Activated B cell treated with CpG ODN at 0.5 μM for 24 hours (primary cell): ENCODE results near the gene RNF144A. TPM values are rescaled to one million over a fixed set of nuclear protein-coding genes. Genes with fewer than 3 reads are reported as not detected.

ENCODE experiments used
- ATAC-seq: fragments of 200-7000 bp; cut with Tn5 transposase; one replicate; pipeline ENCODE4 v1.10.0; 2021; ENCODE audit warnings: low read depth, mild to moderate bottlenecking, moderate library complexity
- CTCF ChIA-PET: fragments of 350-600 bp; sonication (Branson Sonifier 250); formaldehyde crosslinking; loops from one replicate; lab custom pipeline; 2021; ENCODE audit warnings: antibody characterized with exemption; lab: Charles Lee
- POLR2A ChIA-PET: fragments of 350-600 bp; sonication (Branson Sonifier 250); formaldehyde crosslinking; loops from one replicate; lab custom pipeline; 2021; ENCODE audit warnings: antibody characterized with exemption; lab: Charles Lee
- DNase-seq: peaks from one replicate; pipeline ENCODE4 v3.0.0; 2022
- H3K27ac Mint-ChIP-seq: one replicate; pipeline ENCODE4 v1.8.0; 2020; ENCODE audit warnings: mixed read lengths
- H3K27me3 Mint-ChIP-seq: one replicate; pipeline ENCODE4 v1.8.0; 2021; ENCODE audit warnings: mixed read lengths
- H3K36me3 Mint-ChIP-seq: one replicate; pipeline ENCODE4 v1.8.0; 2021; ENCODE audit warnings: low read depth, mixed read lengths
- H3K4me1 Mint-ChIP-seq: one replicate; pipeline ENCODE4 v1.8.0; 2021; ENCODE audit warnings: mixed read lengths
- H3K4me3 Mint-ChIP-seq: one replicate; pipeline ENCODE4 v1.8.0; 2020; ENCODE audit warnings: mild to moderate bottlenecking, mixed read lengths
- H3K9me3 Mint-ChIP-seq: one replicate; pipeline ENCODE4 v1.8.0; 2020; ENCODE audit warnings: mixed read lengths
- intact Hi-C: fragments of 100-400 bp; cut with micrococcal nuclease; formaldehyde crosslinking; loops from one replicate; pipeline ENCODE4 v1.15.1; 2024
- total RNA-seq: library from RNA; stranded (reverse); gene quantifications from 2 replicates; pipeline ENCODE4 v1.2.3, GENCODE V29; 2022
- TF ChIP-seq, protein P1 (sequence below): fragments of 200-600 bp; IDR thresholded peaks from one replicate; pipeline ENCODE4 v1.8.0; 2022; ENCODE audit warnings: antibody characterized with exemption, mild to moderate bottlenecking

Gene RNF144A
- total RNA-seq, 1 donor from 2014 or later, result 0.89 TPM

DNA sequence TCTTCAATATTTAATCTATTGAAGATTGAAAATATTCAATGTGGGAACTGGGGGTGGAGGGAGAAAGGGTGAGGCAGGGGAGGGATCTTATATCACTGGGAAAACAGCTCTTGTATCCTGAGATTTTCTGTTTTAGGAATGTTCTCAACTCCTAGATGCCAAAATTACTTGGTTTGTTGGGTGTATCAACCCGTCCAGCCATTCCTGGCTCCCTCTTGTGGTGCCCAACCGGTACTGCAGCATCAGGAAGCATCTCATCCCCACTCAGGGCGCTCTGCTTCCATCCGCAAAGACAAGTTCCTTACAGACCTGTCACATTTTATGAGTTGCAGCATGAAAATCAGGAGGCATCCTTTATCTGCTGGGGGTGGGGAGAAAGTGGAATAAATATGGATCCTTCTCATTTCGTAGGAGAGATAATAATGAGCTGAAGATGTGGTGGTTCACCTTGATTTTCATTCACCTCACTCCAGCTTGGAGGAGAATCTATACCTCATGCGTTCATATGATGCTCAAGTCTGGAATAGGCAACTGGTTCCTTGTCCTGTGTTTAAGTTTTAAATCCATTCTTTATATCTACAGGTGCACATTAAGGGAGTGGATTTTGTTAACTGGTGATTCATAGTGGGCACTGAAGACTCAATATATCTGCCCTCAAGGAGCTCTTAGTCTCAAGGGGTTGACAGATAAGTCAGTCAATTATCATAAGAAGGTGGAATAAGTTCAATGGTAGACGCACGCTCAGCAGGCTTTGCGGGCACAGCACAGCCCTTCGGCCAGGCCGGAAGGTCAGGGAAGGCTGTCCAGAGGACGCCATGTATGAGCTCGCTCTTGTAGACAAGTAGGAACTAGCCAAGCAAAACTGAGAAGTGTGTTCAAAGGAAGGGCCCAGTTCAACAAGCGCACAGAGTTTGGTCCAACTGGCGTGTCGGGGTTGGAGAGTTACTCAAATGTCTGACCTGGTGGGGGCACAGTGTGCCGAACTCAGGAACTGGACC lies 127.3 kb downstream of the RNF144A start:
- H3K9me3 Mint-ChIP-seq, result peaks cover under 1% of the 10 kb centered on the region
- H3K27me3 Mint-ChIP-seq, result peaks cover 34% of the 10 kb centered on the region
- no peak overlapping the region for H3K4me3 Mint-ChIP-seq
- ChIA-PET CTCF (interaction anchor here (0.9 to 3.9 kb wide), 13 partner anchors 7 to 148 kb away, joined by 3 to 36 read pairs (median 4); partner anchors contain the start of gene RNF144A), POLR2A (no interaction called here)
- peak; percentile 32 for DNase-seq
- H3K4me1 Mint-ChIP-seq, result peaks cover 3% of the 10 kb centered on the region
- H3K27ac Mint-ChIP-seq, result no peak overlapping the region
- no peaks in the 10 kb centered on the region for H3K36me3 Mint-ChIP-seq
- TF ChIP-seq, protein P1, sequence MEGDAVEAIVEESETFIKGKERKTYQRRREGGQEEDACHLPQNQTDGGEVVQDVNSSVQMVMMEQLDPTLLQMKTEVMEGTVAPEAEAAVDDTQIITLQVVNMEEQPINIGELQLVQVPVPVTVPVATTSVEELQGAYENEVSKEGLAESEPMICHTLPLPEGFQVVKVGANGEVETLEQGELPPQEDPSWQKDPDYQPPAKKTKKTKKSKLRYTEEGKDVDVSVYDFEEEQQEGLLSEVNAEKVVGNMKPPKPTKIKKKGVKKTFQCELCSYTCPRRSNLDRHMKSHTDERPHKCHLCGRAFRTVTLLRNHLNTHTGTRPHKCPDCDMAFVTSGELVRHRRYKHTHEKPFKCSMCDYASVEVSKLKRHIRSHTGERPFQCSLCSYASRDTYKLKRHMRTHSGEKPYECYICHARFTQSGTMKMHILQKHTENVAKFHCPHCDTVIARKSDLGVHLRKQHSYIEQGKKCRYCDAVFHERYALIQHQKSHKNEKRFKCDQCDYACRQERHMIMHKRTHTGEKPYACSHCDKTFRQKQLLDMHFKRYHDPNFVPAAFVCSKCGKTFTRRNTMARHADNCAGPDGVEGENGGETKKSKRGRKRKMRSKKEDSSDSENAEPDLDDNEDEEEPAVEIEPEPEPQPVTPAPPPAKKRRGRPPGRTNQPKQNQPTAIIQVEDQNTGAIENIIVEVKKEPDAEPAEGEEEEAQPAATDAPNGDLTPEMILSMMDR, result peak; percentile 68
- ATAC-seq, result peak; percentile 65
- intact Hi-C loops, result loop anchor here (1.0 kb wide), 1 partner anchor 147 kb away; no protein-coding TSS in a partner anchor

DNA sequence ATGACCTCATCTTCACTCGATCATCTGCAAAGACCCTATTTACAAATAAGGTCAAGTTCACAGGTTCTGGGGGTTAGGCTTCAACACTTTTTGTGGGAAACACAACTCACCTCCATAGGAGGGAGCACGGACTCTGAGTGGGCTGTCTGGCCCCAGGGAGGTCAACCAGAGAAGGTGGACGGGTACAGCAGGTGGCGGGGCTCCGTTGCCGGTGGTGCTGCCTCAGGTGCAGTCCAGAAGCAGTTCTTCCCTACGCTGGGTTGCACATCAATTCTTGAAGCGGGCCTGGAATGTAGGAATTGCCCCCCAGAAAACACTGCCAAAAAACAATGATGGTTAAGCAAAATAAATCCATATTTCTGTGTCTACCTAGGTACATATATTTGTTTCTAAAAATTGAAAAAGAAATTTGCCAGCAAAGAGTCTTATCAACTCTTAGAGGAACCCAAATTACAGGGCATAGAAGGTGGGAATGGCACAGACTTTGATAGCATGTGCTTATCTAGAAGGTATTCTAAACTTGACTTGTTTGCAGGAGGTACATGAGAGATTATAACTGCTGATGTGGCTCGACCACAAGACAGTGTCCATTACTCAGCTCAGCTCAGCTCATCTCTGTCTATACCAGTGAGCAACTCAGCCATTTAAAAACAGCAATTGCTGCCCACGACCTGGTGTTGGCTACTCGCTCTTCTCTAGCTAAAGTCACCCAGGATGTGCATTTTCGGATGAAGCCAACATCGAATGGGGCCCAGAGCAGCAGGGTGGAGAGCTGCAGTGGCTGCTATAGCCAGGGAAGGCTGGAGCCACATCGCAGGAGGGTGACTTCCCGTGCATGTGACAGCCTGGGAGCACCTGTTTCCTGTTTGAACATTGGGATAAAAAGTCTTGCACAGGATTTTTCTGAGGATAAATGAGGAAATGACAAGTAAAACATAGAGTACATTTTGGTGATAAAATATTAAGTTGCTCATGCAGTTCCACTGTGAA lies 128.7 kb downstream of the RNF144A start:
- DNase-seq (no peak), ATAC-seq (no peak)
- CTCF ChIA-PET, result interaction anchor here (0.5 to 3.9 kb wide), 5 partner anchors 9 to 149 kb away, joined by 3 to 36 read pairs (median 4); no protein-coding TSS in a partner anchor
- Mint-ChIP-seq H3K4me1 (peaks cover 17% of the 10 kb centered on the region), H3K27me3 (peaks cover 38% of the 10 kb centered on the region), H3K27ac (no peak overlapping the region), H3K9me3 (peaks cover 6% of the 10 kb centered on the region), H3K4me3 (no peak overlapping the region), H3K36me3 (no peaks in the 10 kb centered on the region)
- TF ChIP-seq, protein P1, result no peak
- POLR2A ChIA-PET, result no interaction called here
- intact Hi-C loops, result no loop called here

GRCh38 chr2:7047661-7048060 lies 130.4 kb downstream of the RNF144A start:
- H3K9me3 Mint-ChIP-seq, result peaks cover 6% of the 10 kb centered on the region
- POLR2A ChIA-PET, result no interaction called here
- CTCF ChIA-PET, result no interaction called here
- H3K4me1 Mint-ChIP-seq, result peaks cover 33% of the 10 kb centered on the region
- no peak overlapping the region for H3K27ac Mint-ChIP-seq
- TF ChIP-seq, protein P1, result no peak
- no peaks in the 10 kb centered on the region for H3K36me3 Mint-ChIP-seq
- no peak for ATAC-seq
- no peak for DNase-seq
- intact Hi-C loops, result no loop called here
- peaks cover 38% of the 10 kb centered on the region for H3K27me3 Mint-ChIP-seq
- no peak overlapping the region for H3K4me3 Mint-ChIP-seq

DNA sequence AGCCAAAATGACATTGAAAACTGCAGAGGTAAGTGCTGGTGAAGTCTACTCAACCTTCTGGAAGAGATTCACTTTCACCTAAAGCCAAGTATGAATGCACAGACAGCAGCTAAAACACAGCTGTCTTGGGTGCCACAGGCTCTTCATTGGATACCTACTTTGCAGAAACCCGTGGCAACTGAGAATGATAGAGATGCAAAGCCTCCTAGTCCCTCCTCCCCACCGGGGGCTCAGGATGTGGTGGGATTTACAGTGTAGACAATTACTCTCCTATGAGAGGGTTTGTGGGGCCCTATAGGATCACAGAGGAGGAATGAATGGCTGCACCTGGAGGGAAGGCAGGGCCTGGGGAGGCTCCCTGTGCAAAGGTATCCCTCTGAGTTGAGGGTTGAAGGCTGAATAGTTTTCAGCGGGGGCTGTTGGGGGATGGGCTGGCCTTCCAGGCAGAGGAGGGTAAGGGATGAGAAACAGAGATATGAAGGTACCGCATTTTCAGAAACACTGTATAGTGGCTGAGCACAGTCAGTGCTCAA lies 131.6 kb downstream of the RNF144A start:
- Mint-ChIP-seq H3K9me3 (peaks cover 6% of the 10 kb centered on the region), H3K4me3 (no peak overlapping the region), H3K27ac (no peak overlapping the region), H3K27me3 (peaks cover 40% of the 10 kb centered on the region), H3K4me1 (peaks cover 45% of the 10 kb centered on the region), H3K36me3 (no peaks in the 10 kb centered on the region)
- ChIA-PET POLR2A (no interaction called here), CTCF (no interaction called here)
- TF ChIP-seq, protein P1, result no peak
- DNase-seq, result no peak
- ATAC-seq, result no peak
- intact Hi-C loops, result no loop called here
